Stimulated activated CD4-positive, alpha-beta T cell treated with anti-CD3 and anti-CD28 coated beads, Interleukin-12 subunit alpha, Interleukin-12 subunit beta, amount 100 ng/mL, for 4 hours (primary cell): Measurements from ENCODE around the gene KLHL5.
A peak's percentile ranks its signal among the peaks of the same experiment; 100 is the strongest.
"Not testable (repeated sequence)": the region's sequence is repeated elsewhere in the genome, so short reads cannot be mapped to it uniquely, and the experiment has no call there.

Source experiments
- DNase-seq: peaks from one replicate; pipeline ENCODE4 v3.0.0-alpha.2; 2020

KLHL5 gene, protein sequence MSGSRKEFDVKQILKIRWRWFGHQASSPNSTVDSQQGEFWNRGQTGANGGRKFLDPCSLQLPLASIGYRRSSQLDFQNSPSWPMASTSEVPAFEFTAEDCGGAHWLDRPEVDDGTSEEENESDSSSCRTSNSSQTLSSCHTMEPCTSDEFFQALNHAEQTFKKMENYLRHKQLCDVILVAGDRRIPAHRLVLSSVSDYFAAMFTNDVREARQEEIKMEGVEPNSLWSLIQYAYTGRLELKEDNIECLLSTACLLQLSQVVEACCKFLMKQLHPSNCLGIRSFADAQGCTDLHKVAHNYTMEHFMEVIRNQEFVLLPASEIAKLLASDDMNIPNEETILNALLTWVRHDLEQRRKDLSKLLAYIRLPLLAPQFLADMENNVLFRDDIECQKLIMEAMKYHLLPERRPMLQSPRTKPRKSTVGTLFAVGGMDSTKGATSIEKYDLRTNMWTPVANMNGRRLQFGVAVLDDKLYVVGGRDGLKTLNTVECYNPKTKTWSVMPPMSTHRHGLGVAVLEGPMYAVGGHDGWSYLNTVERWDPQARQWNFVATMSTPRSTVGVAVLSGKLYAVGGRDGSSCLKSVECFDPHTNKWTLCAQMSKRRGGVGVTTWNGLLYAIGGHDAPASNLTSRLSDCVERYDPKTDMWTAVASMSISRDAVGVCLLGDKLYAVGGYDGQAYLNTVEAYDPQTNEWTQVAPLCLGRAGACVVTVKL

DNA sequence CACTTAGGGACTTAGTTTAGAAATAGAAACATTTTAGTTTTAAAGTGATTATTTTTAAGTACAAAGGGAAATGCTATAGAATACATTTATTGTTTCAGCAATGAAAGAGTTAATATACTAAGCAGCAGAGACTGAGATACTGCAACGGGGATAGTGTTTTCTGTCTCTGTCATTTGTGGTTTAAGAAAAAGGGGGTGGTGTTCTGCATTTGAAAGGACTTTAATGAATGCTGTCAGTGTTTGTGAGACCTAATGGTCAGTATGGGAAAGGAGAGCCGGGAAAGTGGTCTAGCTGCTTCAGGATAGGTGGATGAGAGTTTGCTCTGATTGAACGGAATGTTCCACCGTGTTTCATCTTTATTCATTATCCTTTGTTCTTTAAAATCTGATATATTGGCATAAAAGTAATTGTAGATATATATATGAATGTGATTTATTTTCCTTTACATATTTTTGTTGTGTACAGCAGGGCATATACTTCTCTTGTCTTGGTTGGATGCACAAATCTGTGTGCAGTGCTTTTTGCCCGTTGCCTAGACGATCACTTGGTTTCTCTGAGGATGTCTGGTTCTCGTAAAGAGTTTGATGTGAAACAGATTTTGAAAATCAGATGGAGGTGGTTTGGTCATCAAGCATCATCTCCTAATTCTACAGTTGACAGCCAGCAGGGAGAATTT is at the start of gene KLHL5:
Gene KLHL5 (plus strand): TSS at position 139 of the 676 bp plus-strand sequence. CDS start 421 bp downstream, at position 560.
- DNase-seq, result no peak

DNA sequence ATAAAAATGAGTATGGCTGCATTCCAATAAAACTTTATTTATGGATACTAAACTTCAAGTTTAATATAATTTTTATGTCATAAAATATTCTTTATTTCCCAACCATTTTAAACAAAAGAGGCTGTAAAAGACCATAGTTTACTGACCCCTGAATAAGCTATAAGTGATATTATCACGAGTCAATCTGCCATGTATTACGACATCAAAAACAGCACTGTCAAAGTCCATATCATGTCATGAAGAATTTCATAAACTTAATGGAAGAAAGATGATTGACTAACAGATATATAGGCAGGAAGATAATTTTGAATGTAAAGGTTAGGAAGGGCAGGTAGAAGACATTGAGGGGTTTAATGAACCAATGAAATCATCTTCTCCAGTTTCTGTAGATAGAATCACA is 48.0 kb upstream of the KLHL5 start:
- DNase-seq, result no peak

DNA sequence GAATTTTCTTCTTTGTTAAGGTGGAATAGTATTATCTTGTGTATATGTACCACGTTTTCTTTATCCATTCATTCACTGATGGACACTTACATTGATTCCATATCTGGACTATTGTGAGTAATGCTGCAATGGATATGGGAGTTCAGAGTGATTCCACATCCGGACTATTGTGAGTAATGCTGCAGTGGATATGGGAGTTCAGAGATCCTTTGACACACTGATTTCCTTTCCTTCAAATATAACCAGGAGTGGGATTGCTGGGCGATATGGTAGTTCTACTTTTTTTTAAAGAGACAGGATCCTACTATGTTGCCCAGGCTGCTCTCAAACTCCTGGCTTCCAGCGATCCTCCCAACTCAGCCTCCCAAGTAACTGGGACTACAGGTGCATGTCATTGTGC is 41.9 kb upstream of the KLHL5 start:
- no peak for DNase-seq

DNA sequence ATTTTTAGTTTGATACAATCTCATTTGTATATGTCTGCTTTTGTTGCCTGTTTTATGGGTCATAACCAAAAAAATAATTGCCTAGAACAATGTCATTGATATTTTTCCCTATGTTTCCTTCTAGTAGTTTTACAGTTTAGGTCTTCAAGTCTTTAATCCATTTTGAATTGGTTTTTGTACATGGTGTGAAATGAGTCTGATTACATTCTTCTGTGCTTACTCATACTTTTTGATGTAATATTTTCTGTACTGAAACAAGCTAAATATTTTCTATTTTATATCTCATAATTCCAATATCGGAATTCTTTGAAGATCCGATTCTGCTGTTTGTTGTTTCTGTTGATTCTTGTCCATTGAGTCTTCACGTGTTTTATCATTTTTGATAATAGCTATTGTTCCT is 40.4 kb upstream of the KLHL5 start:
- no peak for DNase-seq

DNA sequence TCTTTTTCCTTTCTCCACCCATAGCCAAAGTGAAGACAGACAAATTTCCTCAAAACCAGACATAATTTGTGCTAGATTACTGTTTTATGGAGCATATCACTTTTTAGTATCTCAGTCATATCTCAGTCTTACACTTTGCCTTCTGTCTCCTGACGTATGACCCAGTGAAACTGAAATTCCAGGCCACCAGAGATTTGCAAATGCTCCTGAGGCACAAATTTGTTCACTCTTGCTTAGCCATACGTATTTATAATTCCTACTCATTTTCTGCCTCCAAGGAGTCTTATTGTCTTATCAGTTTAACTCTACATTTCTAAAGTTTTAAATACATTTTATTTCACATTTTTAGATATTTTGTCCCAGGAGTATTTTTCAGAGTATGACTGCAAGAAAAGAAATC is 39.8 kb upstream of the KLHL5 start:
- DNase-seq, result no peak

DNA sequence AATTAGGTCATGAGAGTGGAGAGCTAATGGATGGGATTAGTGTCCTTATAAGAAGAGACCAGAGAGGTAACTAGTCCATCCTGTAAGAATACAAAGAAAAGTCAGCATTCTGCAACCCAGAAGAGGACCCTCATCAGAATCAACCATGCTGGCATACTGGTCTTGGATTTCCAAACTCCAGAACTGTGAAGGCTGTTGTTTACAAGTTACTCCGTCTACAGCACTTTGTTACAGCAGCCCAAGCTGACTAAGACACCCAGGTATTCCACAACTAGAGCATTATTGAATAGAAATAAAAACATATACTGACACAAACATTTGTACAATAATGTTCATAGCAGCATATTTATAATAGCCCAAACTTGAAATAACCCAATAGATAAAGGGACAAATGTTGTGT is 39.0 kb upstream of the KLHL5 start:
- DNase-seq, result no peak

DNA sequence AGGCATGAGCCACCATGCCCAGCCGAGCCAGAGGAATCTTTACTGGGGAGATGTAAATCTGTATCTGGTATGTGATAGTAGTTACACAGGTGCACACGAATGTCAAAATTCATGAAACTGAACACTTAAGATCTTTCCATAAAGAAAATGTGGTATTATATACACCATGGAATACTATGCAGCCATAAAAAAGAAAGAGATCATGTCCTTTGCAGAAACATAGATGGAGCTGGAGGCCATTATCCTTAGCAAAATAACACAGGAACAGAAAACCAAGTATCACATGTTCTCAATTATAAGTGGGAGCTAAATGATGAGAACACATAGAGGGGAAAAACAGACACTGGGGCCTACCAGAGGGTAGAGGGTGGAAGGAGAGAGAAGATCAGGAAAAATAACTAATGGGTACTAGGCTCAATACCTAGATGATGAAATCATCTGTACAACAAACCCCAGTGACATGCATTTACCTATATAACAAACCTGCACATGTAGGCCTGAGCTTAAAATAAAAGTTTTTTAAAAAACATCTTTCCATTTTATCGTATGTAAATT is 37.6 kb upstream of the KLHL5 start:
- no peak for DNase-seq

DNA sequence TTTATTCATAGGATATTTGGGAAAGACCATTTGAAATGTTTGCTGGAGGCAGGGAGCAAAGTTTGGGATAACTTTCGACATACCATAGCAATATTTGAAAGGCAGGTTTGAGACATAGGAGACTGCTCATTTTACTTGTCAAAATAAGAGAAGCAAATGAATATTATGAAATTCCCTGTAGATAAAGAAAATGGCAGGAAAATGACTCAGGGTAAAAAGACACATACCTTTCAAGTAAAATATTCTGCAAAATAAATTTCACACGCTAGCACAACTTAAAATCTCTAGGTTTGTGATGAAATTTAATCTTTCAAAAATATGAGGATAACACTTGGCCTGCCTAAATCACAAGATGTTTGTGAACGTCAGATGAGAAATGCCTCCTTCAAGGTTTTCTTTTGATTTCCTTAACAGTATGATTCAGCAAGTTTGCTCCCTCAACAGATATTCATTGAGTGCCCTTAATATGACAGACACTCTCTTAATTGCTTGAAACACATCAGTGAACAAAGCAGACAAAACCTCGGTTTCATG is 36.4 kb upstream of the KLHL5 start:
- DNase-seq, result no peak

DNA sequence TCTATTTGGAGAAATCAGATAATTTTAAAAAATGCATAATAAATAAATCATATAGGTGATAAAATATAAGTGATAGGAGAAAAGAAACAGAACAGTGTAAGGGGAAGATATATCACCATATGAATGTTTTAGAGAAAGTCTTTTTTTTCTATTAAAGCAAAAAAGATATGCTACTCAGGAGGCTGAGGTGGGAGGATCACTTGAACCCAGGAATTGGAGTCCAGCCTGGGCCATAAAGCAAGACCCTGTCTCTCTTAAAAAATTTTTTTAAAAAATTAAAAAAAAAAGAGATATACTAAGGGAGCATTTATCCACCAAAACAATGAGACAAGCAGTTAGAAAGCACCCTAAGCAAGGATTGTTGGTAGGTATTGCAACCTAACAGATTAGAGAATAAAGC is 35.9 kb upstream of the KLHL5 start:
- no peak for DNase-seq

DNA sequence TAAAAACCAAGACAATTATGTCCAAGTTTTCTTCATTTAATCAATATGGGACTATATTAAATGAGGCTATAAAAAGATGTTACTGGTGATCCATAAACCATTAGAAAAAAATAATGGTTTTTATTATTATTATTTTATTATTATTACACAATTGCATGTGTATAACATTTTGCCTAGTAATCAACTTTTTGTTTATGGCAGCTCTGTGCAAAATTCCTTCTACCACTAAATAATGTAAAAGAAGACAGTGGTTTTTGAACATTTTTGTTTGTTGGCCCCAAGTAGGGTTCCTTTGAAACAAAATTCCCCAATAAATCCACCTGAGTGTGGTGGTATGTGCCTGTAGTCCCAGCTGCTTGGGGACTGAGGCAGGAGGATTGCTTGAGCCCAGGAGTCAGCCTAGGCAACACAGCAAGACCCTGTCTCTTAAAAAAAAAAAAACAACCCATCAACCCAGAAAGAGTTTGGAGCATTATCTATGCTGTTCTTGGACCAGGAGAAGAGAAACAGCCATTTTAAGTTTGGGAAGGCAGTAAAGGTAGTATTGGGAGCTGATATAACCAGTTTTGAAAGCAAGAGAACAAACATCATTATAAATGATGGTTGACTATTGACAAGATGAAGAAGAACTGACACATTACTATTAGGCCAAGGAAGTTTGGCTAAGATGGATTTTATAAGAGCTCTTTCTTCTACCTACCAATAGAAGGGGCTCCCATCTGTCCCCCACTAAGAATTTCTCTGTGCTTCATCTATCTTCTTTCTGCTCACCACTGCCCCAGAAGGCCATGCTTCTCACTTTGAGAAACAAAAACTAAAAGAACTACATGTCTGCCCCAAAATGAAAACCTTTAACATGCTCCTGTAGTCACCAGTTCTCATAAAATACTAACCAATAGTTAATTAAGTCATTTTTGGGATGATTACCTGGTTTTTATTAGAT is 32.0 kb upstream of the KLHL5 start:
- DNase-seq, result no peak

DNA sequence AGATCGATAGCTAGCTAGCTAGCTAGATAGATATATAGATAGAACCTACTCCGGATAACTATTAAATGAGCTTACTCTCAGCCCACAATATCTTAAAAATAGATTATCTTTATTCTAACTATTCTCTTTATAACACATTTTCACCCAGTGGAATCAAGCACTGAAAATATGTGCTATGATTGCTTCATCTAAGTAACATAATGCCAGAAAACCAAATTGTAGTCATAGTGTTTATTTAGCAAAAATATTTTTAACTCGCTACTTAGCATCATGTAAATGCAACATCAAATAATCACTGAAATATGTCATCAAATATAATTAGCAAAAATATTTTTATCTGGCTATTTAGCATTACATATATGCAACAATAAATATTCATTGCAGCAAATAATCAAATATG is 31.3 kb upstream of the KLHL5 start:
- no peak for DNase-seq

DNA sequence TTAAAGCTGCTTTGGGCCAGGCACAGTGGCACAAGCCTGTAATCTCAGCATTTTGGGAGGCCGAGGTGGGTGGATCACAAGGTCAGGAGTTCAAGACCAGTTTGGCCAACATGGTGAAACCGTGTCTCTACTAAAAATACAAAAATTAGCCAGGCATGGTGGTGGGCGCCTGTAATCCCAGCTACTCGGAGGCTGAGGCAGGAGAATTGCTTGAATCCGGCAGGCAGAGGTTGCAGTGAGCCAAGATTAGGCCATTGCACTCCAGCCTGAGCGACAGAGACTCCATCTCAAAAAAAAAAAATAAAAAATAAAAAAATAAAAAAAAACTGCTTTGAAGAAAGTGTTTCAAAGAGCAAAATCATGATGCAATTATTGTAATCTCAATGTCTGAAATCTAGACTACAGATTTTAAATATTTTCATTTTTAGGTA is 30.4 kb upstream of the KLHL5 start:
- not testable (repeated sequence) for DNase-seq

DNA sequence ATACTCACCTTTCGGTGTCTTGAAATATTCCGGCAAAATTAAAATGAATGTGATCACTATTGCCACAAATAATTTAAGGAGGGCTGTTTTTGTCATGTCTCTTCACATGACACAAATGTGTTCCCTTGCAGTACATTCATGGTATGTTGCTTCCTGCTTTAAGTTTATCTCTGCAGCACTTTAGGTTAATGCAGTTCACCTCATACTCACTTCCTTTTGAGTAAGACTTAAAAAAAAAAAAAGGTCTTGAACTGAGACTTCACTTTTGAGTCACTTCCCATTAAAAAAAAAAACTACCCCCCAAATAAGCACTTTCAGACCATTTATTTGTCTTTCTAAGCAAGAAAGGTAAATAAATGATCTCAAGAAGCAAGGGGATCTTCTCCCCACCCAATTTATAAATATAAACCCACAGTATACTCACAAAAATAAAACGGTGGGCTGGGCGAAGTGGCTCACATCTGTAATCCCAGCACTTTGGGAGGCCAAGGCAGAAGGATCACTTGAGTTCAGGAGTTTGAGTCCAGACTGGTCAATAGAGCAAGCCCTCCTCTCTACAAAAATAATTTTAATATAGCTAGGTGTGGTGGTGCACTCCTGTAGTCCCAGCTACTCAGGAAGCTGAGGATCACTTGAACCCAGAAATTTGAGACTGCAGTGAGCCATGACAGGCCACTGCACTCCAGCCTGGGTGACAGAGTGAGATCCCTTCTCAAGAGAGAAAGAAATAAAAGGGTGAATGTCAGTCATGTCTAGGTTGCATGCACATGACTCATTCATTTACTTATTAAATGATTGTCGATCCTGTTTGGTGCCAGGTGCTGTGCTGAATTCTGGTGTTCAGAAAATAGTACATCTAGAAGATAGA is 29.6 kb upstream of the KLHL5 start, which contains the start of gene TMEM156:
Gene TMEM156 (minus strand): TSS at position 192 of the 868 bp plus-strand sequence. CDS start 96 bp downstream, at position 96.
- peak; percentile 17 for DNase-seq

DNA sequence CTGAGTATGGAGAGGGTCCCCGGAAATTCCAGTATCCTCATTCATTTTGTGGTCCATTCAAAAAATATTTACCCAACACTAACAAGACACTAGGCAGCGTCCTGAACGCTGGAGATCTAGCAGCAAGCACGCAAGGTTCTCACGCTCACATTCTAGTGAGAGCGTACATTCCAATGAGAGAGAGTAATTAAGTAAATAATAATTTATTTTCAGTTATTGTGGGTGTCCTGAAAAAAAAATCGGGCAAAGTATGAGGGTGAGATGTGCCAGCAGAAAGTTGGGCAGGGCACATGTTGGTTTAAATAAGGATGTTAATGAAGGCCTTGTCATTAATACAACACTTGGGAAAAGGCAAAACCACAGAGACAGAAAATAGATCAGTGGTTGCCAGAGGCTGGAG is 25.9 kb upstream of the KLHL5 start:
- DNase-seq, result no peak

DNA sequence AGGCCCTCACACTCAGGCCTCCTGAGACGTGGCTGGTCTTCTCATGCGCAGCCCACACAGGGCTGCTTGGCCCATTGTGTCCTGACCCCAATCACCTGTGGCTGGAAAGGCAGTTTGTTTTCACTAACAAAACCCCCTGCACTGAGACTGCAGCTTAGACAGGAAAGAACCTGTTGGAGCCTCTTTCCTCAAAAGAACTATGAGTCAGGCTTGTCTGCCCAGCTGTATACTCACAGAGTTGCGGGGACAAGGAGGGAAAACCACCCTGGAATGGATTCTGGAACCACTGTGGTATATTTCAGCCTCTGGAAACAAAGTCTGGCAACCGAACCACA is 24.6 kb upstream of the KLHL5 start:
- no peak for DNase-seq

DNA sequence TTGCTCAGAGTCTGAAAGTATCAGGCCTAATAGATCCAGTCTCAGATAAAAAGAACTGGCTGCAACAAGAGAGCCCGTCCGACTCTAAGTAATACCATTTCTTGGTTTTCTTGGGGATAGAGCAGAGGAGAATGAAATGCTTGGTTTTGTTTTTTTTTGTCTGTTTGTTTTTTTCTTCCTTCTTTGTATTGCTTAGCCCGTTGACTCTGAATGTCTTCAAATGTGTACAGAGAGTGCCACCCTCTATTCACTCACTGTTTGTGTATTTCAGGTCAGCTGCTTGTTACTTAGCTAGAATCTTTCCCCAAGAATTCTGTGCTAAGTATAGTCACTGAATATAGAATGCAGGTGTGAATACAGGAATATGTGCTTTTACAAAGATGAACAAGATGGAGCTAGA is 24.1 kb upstream of the KLHL5 start:
- no peak for DNase-seq

DNA sequence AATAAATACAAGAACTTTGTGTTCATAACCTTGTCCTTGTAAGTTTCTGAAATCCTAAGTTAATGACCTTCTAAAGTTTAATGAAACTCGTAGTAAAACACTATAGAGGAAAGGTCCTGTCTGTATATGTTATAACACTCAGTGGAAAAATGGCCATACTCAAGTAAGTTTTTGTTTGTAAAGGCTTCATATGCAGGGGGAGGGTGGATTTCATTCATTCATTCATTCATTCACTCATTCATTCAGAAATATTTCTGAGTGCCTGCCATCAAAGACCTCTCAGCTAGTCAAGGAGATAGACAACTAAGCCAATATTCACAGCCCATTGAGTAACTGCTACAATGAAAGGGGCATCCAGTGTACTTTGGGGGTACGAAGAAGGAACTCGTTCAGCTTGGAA is 22.9 kb upstream of the KLHL5 start:
- DNase-seq, result no peak

DNA sequence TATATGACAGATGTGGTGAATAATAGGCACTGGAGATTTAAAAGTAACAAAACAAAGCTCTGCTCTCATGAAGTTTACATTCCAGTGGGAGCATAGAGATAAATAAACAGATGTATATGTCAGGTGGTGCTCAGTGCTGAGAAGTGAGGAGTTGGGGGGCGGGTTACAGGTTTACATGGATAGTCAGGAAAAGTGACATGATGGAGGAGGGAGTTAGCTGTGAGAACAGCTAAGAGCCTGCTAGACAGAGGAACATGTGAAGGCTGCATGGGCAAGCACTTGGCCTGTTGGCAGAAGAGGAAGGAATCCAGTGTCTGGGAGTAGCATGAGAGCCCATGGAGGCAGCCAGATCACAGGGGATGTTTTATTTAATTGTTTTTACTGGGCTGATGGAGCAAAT is 19.7 kb upstream of the KLHL5 start:
- DNase-seq, result no peak

DNA sequence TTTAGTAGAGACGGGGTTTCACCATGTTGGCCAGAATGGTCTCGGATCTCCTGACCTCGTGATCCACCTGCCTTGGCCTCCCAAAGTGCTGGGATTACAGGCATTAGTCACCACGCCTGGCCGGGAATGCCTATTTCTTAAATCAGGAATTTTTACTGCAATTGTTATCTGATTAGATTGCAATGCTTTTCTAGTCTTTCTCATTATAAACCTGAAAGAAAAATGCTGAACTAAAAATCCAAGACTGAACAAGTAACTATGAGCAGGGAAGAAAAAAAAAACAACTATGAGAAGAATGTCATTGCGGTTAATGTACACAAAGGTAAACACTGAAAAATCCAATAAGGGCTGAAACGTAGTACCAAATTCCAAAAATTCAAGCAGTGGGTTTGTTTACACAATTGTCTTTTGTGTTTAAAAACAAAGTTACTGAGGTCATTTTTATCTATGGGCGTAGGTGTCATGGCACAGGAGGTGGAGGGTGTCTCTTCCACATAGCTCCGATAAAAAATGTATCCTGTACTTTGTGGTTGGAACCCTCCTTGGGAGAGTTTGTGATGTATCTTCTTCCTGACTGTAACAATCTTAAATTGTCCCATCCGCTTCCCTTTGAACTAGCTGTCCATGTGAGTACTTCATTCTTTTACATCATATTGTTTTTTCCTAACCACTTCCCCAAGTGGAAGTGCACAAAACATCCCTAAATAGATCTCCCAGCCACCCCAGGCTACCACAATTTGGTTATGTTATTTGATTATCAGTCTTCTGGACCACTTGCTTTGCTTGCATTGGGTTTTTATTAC is 18.8 kb upstream of the KLHL5 start:
- DNase-seq, result no peak

DNA sequence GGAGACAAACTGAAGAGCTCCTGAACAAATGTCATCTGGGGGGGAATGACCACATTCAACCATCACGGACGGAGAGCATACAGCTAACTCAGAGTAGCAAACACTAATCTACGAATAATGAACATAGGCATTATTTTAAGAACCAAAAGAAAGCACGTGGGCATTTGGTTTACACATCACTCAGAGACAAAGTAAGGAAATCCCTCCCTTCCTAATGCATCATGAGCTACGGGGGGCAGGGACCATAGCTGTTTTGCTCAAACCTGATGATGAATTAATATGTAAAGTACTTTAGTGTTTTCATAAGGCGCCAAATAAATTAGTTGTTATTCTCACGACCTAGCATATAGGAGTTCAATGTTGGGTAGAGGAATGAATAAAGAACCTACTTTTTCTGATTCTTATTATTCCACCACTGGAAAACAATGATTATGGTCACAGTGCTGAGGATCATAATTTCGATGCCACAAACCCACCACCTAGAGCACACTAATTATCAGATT is 18.1 kb upstream of the KLHL5 start:
- DNase-seq, result no peak
